H1 (cell line): ENCODE data around the gene MRC2.

Experiments used
- JUN ChIP-seq: IDR thresholded peaks from 2 replicates; pipeline ENCODE4 v1.6.1; 2011; ENCODE audit warnings: low read depth, mild to moderate bottlenecking, improper control_type of control experiment, low read length
- POLR2A ChIP-seq, 2 experiments: IDR thresholded peaks; 1 replicate in 1 of 2; 2 replicates in 1 of 2; pipeline ENCODE4 v1.6.1; 2011; ENCODE audit warnings: low read depth in 2 of 2, low read length in 2 of 2, mild to moderate bottlenecking in 2 of 2; ENCODE audit errors: control extremely low read depth in 1 of 2
- TCF12 ChIP-seq: IDR thresholded peaks from 2 replicates; pipeline ENCODE4 v1.6.1; 2011; ENCODE audit warnings: low read depth, mild to moderate bottlenecking, low read length
- TF ChIP-seq, protein P1 (sequence below): IDR thresholded peaks from 2 replicates; pipeline ENCODE4 v1.6.1; 2012; ENCODE audit warnings: low read length, inconsistent platforms

DNA sequence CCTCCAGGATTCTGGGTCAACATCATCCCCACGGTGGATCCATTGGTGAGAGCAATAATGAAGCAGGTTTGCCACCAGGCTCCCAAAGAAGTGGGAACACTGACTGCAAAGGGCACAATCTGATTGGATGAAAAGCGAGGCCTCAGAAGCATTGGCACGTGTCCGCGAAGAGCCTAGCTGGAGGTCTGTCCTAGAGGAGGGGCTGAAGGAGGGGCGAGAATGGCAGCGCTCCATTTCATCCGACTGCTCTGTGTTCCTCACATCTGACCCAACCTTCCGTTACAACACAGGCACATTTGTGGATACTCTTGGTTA lies 79.9 kb downstream of the MRC2 start:
- TF ChIP-seq POLR2A (IDR thresholded peaks at IDR 0.05; ENCODE audit: control extremely low read depth in 1 of 2, low read depth in 2 of 2, low read length in 2 of 2) (no peak), TCF12 (no peak), JUN (no peak)
- TF ChIP-seq, protein P1, sequence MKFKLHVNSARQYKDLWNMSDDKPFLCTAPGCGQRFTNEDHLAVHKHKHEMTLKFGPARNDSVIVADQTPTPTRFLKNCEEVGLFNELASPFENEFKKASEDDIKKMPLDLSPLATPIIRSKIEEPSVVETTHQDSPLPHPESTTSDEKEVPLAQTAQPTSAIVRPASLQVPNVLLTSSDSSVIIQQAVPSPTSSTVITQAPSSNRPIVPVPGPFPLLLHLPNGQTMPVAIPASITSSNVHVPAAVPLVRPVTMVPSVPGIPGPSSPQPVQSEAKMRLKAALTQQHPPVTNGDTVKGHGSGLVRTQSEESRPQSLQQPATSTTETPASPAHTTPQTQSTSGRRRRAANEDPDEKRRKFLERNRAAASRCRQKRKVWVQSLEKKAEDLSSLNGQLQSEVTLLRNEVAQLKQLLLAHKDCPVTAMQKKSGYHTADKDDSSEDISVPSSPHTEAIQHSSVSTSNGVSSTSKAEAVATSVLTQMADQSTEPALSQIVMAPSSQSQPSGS = no peak
